Transverse colon (tissue), 4 donors: ENCODE results near the gene SNX1.

Experiments
- CTCF ChIP-seq, 5 experiments: fragments of 200-600 bp in 3 of 5; fragments of 450-650 bp in 2 of 5; sonication (generic) in 3 of 5; IDR thresholded peaks; 1 replicate in 2 of 5; 2 replicates in 3 of 5; pipeline ENCODE4 v1.5.1; 2016 to 2017; ENCODE audit warnings: antibody characterized with exemption in 5 of 5, inconsistent platforms in 3 of 5, mild to moderate bottlenecking in 2 of 5, moderate library complexity in 1 of 5
- POLR2A ChIP-seq: fragments of 450-650 bp; IDR thresholded peaks from one replicate; pipeline ENCODE4 v1.6.1; 2016; ENCODE audit warnings: antibody characterized with exemption, mild to moderate bottlenecking, moderate library complexity
- POLR2AphosphoS5 ChIP-seq, 3 donors: sonication (generic); formaldehyde crosslinking; IDR thresholded peaks; one replicate each; pipeline ENCODE4 v1.6.1; 2016; ENCODE audit warnings: antibody characterized with exemption in 3 of 3

DNA sequence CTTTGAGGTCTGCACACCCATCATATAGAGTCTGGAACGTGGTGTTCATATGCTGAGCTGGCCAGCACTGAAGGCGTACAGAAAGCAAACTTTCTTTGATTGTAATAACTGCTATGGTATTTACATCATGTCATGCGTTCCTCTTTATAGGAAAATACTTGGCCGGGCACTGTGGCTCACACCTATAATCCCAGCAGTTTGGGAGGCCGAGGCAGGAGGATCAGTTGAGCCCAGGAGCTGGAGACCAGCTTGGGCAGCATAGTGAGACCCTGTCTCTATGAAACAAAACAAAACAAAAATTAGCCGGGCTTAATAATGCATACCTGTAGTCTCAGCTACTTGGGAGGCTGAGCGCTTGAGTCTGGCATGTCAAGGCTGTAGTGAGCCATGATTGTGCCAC lies 52.4 kb downstream of the SNX1 start:
- TF ChIP-seq POLR2A (no peak), POLR2AphosphoS5 (IDR thresholded peaks at IDR 0.05) (no peak), CTCF (IDR thresholded peaks at IDR 0.05) (no peak)
